Activated naive CD8-positive, alpha-beta T cell treated with anti-CD3 and anti-CD28 coated beads, Interleukin-2, amount 10 ng/mL, durations not matched to agents 7 days and 5 days (primary cell): ENCODE data around the gene FADS2. TPM values are rescaled to one million over a fixed set of nuclear protein-coding genes. Genes with fewer than 3 reads are reported as not detected.
A peak's percentile ranks its signal among the peaks of the same experiment; 100 is the strongest.

ENCODE experiments used
- ATAC-seq: fragments of 150-1000 bp; cut with Tn5 transposase; one replicate; pipeline ENCODE4 v1.10.0; 2021; ENCODE audit warnings: low read depth, moderate library complexity
- POLR2A ChIA-PET: fragments of 350-600 bp; sonication (Branson Sonifier 250); formaldehyde crosslinking; loops from one replicate; lab custom pipeline; 2021; ENCODE audit warnings: antibody characterized with exemption; lab: Charles Lee
- DNase-seq: peaks from one replicate; pipeline ENCODE4 v3.0.0; 2021
- H3K27ac Mint-ChIP-seq: one replicate; pipeline ENCODE4 v1.8.0; 2022; ENCODE audit warnings: mild to moderate bottlenecking, mixed read lengths
- H3K27me3 Mint-ChIP-seq: one replicate; pipeline ENCODE4 v1.8.0; 2022; ENCODE audit warnings: mild to moderate bottlenecking, moderate library complexity, mixed read lengths
- H3K36me3 Mint-ChIP-seq: one replicate; pipeline ENCODE4 v1.8.0; 2021; ENCODE audit warnings: mild to moderate bottlenecking, mixed read lengths
- H3K4me1 Mint-ChIP-seq: one replicate; pipeline ENCODE4 v1.8.0; 2021; ENCODE audit warnings: mixed read lengths
- H3K4me3 Mint-ChIP-seq: one replicate; pipeline ENCODE4 v1.8.0; 2022; ENCODE audit warnings: mild to moderate bottlenecking, moderate library complexity, mixed read lengths
- H3K9me3 Mint-ChIP-seq: one replicate; pipeline ENCODE4 v1.8.0; 2021; ENCODE audit warnings: mixed read lengths
- total RNA-seq, 2 experiments: library from RNA; stranded (reverse); gene quantifications; one replicate each; pipeline ENCODE4 v1.2.3, GENCODE V29; 2021

FADS2 gene
- total RNA-seq, 2 experiments from 2014 or later = 245 to 280 TPM

DNA sequence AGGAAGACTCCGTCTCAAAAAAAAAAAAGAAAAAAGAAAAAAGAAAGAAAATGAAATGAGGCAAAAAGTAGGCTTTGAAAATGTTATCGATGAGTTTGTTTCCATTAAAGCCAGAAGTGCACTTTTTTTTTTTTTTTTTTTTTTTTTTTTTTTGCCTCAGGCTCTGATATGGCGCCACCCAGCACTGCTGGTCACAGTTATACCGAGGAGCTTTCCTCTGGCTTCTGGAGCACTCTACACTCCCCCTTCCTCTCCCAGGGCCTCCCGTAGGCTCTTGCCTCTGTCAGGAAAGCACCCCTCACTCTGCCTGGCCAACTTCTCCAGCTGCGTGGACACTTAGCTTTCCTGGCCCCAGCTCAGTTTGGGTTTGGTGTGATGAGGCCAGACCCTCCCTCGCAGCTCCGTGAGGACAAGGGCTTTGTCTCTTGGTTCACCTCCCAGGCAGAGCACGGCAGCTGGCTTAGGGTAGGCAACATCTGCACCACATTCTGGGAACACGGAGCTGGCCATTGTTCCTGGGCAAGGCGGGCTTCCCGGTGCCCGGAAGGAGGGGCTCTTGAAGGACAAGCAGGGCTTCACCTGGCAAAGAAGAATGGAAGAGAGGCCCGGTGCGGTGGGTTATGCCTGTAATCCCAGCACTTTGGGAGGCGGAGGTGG is 16.9 kb downstream of the FADS2 start:
- H3K4me1 Mint-ChIP-seq = peaks cover 8% of the 10 kb centered on the region
- DNase-seq (no peak), ATAC-seq (no peak)
- no peak overlapping the region for H3K4me3 Mint-ChIP-seq
- no peaks in the 10 kb centered on the region for H3K9me3 Mint-ChIP-seq
- peak overlapping the region; percentile 67 for H3K27ac Mint-ChIP-seq
- no peaks in the 10 kb centered on the region for H3K27me3 Mint-ChIP-seq
- H3K36me3 Mint-ChIP-seq = peaks cover 55% of the 10 kb centered on the region
- POLR2A ChIA-PET = interaction anchor here (0.8 kb wide), 1 partner anchor 30 kb away, joined by 3 read pairs; no protein-coding TSS in a partner anchor

DNA sequence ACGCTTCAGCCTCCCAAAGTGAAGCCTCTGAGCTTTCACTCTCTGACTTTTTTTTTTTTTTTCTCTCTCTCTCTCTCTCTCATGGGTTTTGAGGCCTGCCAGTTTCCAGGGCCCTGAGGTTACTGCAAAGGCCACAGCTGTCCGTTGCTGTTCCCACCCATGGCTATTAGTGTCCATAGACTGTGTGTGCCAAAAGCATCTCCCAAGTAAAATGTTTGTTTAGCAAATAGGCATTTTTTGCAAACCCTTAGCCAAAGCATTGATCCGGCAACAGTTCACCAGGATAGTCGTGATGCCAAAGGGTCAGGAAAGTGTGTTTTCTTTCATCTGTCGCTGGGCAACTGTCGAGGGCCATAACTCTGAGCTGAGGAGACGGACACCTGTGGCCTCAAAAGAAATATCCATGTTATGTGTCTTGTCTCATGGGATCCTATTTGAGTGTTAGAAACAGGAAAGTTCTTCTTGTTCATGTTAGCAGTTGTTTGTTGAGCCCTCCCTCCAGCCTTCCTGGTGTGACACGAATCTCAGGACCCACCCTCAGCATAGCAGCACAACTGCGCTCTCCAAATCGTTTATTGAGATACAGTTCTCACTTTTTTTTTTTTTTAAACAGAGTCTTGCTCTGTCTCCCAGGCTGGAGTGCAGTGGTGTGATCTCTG is 18.4 kb downstream of the FADS2 start:
- no peak for ATAC-seq
- POLR2A ChIA-PET = no interaction called here

DNA sequence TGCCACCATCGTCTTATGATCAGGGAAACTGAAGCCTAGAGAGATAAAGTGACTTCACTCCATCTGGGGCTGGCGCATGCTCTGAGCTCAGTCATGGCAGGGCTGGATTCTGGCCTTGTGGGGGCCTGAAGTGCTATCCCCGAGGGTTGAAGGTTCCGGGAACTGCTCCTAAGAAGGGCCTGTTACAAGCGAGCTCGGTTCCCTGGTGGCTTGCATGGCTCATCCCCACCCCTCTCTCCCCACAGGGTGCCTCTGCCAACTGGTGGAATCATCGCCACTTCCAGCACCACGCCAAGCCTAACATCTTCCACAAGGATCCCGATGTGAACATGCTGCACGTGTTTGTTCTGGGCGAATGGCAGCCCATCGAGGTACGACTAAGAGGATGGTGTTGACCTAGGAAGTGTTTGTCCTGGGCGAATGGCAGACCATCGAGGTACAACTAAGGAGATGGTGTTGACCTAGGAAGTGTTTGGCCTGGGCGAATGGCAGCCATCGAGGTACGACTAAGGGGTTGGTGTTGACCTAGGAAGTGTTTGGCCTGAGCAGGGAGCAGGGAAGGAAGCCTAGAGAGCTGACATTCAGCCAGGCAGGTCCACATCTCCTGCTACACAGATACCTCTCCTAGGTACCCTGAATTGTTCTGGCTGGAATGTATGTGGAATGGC is 19.9 kb downstream of the FADS2 start:
- no peak for DNase-seq
- peak overlapping the region; percentile 30 for H3K27ac Mint-ChIP-seq
- H3K27me3 Mint-ChIP-seq = no peaks in the 10 kb centered on the region
- peaks cover 6% of the 10 kb centered on the region for H3K4me1 Mint-ChIP-seq
- H3K36me3 Mint-ChIP-seq = peaks cover 52% of the 10 kb centered on the region
- H3K4me3 Mint-ChIP-seq = no peak overlapping the region
- POLR2A ChIA-PET = no interaction called here
- ATAC-seq = no peak
- no peaks in the 10 kb centered on the region for H3K9me3 Mint-ChIP-seq

More for the DNA sequence above, 18.4 kb downstream of the FADS2 start:
- H3K9me3 Mint-ChIP-seq = no peaks in the 10 kb centered on the region
- no peak for DNase-seq
- H3K36me3 Mint-ChIP-seq = peaks cover 49% of the 10 kb centered on the region
- H3K27me3 Mint-ChIP-seq = no peaks in the 10 kb centered on the region
- H3K27ac Mint-ChIP-seq = no peak overlapping the region
- H3K4me1 Mint-ChIP-seq = peaks cover 6% of the 10 kb centered on the region
- H3K4me3 Mint-ChIP-seq = no peak overlapping the region

DNA sequence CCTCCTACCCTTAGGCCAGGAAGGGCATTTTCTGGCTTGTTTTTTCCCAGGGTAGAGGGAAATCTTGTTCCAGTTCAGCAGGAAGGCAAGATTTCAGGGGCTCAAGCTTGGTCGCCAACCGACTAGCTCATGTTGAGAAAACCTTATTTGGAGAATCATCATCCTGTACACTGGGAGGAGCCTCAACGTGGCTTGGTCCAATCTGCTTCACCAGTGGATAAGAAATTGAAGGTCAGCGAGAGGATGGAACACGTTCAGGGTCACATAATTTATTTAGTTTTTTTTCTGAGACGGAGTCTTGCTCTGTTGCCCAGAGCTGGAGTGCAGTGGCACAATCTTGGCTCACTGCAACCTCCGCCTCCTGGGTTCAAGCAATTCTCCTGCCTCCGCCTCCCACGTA is 20.5 kb downstream of the FADS2 start:
- H3K9me3 Mint-ChIP-seq = no peaks in the 10 kb centered on the region
- no peak overlapping the region for H3K27ac Mint-ChIP-seq
- ATAC-seq (no peak), DNase-seq (no peak)
- H3K4me1 Mint-ChIP-seq = peaks cover 6% of the 10 kb centered on the region
- H3K4me3 Mint-ChIP-seq = no peak overlapping the region
- POLR2A ChIA-PET = no interaction called here
- peaks cover 50% of the 10 kb centered on the region for H3K36me3 Mint-ChIP-seq
- H3K27me3 Mint-ChIP-seq = no peaks in the 10 kb centered on the region

DNA sequence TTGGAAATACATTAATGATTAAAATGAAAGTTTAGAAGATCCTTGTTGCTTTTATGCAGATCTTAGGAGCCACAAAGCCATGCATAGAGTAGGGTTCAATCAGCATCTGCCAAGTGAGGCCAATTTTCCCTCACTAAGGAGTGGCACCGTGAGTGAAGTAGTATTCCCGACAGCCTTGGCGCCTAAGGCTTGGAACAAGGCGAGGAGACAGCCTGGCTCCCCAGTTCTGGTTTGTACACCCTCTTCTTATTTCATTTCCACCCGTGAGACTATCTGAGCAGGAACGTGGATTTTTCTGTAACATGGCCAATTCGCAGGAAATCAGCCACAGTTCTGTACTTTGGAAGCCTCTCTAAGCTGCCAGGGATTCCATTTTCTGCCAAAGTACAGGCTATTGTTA is 22.6 kb downstream of the FADS2 start:
- ATAC-seq (no peak), DNase-seq (no peak)
- peaks cover 6% of the 10 kb centered on the region for H3K4me1 Mint-ChIP-seq
- POLR2A ChIA-PET = no interaction called here
- no peaks in the 10 kb centered on the region for H3K9me3 Mint-ChIP-seq
- peaks cover 43% of the 10 kb centered on the region for H3K36me3 Mint-ChIP-seq
- H3K4me3 Mint-ChIP-seq = no peak overlapping the region
- H3K27ac Mint-ChIP-seq = no peak overlapping the region
- H3K27me3 Mint-ChIP-seq = no peaks in the 10 kb centered on the region

DNA sequence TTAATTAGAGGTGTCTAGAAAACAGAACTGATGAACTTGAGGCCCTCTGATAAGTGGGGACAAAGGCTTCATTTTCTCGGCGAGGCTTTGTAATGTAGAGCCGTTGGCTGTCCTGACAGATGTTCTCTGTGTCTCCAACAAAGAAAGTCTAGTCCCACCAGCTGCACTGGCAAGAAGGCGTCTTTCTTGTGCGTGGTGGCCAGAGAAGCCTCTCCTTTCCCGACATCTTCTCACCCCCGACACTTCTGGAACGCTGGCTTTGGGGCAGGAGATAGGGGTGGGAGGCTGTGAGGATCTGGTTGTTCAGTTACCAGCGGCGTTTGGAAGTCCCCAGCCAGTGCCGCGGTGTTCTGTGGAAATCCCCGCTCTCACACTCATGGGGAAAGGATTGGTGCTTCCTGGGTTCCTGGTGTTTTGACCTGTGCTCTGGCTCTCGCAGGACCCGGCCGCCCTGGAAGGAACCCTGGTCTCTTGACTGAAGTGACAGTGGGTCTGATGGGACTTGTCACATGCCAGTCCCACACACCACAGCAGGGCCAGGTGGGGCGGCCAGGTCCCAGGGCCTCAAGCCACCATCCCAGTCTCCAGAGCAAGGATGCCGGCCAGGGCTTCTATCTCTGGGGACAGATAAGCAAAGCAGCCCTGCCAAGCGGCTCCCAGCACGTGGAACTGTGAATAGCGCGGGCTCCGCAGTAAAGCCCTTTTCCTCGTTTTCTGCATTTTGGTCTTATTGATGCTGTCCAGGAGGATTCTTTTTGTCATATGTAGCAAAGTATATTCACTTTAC is 23.2 kb downstream of the FADS2 start:
- H3K4me1 Mint-ChIP-seq = peaks cover 4% of the 10 kb centered on the region
- no peak for DNase-seq
- no peak overlapping the region for H3K27ac Mint-ChIP-seq
- no peak for ATAC-seq
- no peak overlapping the region for H3K4me3 Mint-ChIP-seq
- POLR2A ChIA-PET = no interaction called here
- peaks cover 38% of the 10 kb centered on the region for H3K36me3 Mint-ChIP-seq
- no peaks in the 10 kb centered on the region for H3K9me3 Mint-ChIP-seq
- H3K27me3 Mint-ChIP-seq = no peaks in the 10 kb centered on the region

DNA sequence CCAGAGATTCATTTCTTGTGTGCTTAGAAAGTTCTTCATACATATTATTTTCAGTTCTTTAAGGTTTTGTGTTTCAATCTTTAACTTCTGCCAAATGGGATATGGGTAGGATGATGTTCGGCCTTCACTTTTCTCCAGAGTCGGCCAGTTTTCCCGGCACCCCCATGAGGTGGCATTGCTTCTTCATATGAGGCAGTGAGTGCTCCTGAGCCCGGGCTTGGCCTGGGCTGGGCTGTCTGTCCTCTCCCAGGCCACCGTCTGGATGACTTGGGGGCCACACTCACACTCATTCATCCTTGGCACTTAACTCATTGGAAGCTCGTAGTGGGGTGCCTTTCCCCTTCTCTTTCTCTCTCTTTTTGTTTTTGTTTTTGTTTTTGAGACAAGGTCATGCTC is 23.8 kb downstream of the FADS2 start:
- no peak overlapping the region for H3K4me3 Mint-ChIP-seq
- peaks cover 37% of the 10 kb centered on the region for H3K36me3 Mint-ChIP-seq

DNA sequence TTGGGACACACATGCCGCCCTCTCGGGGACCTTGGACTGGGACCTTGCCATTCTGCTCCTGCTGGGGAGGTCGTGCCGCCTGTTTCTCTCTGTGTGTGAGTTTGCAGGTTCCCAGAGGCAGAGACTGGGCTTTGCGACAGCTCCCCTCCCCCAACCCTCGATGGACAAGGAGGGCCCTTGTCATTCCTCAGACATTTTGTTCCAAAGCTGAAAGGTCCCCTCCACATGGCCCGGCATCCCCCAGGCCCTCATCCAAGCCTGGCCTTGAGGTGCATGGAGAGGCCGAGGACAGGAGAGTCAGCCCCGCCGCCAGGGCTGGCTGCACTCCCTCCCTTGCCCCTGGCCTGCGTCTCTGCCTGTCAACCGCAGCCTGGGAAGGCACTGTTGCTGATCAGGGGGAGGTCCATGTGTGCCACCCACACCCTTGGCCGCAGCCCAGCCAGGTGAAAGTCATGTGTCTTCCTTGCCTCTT is 25.6 kb downstream of the FADS2 start:
- Mint-ChIP-seq H3K36me3 (peaks cover 20% of the 10 kb centered on the region), H3K4me1 (peaks cover 1% of the 10 kb centered on the region), H3K27ac (no peak overlapping the region), H3K27me3 (no peaks in the 10 kb centered on the region), H3K9me3 (no peaks in the 10 kb centered on the region), H3K4me3 (no peak overlapping the region)
- DNase-seq (no peak), ATAC-seq (no peak)
- POLR2A ChIA-PET = no interaction called here

More for the DNA sequence above, 23.8 kb downstream of the FADS2 start:
- DNase-seq = no peak
- no peak overlapping the region for H3K27ac Mint-ChIP-seq
- no peaks in the 10 kb centered on the region for H3K9me3 Mint-ChIP-seq
- no peaks in the 10 kb centered on the region for H3K27me3 Mint-ChIP-seq
- ATAC-seq = no peak
- POLR2A ChIA-PET = interaction anchor here (0.6 kb wide), 1 partner anchor 53 kb away, joined by 5 read pairs; no protein-coding TSS in a partner anchor
- H3K4me1 Mint-ChIP-seq = peaks cover 4% of the 10 kb centered on the region

DNA sequence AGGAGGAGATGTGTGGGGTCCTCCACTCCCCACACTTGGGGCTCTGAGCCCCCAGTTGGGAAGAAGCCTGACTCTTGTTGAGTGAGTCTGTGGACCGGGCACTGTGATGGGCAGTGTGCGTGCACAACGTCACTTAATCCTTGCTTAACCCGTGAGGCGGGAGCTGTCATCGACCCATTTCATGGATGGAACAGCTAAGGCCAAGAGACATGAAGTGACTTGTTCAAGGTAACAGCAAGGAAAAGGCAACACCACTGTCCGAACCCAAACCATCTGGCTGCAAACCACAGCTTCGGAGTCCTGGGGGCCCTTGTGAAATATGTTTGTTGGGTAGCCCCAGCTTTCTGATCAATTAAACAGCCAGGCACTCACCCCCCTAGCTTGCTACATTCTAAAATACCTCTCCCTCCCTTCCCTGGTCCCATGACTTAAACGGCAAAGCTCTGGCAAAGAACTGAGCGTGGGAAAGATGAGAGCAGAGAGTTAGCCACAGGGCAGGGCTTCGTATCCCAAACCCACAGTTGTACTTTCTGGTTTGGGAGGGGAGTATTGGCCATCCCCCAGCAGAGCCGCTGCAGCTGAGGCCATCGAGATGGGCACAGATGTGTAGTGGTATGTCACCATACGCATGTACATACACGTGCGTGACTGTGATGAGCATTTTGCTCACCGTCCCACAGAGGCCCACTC is 26.3 kb downstream of the FADS2 start:
- Mint-ChIP-seq H3K36me3 (peaks cover 26% of the 10 kb centered on the region), H3K9me3 (no peaks in the 10 kb centered on the region), H3K4me3 (no peak overlapping the region), H3K27ac (no peak overlapping the region), H3K4me1 (peaks cover 1% of the 10 kb centered on the region), H3K27me3 (no peaks in the 10 kb centered on the region)
- no peak for DNase-seq
- ATAC-seq = no peak
- POLR2A ChIA-PET = no interaction called here

DNA sequence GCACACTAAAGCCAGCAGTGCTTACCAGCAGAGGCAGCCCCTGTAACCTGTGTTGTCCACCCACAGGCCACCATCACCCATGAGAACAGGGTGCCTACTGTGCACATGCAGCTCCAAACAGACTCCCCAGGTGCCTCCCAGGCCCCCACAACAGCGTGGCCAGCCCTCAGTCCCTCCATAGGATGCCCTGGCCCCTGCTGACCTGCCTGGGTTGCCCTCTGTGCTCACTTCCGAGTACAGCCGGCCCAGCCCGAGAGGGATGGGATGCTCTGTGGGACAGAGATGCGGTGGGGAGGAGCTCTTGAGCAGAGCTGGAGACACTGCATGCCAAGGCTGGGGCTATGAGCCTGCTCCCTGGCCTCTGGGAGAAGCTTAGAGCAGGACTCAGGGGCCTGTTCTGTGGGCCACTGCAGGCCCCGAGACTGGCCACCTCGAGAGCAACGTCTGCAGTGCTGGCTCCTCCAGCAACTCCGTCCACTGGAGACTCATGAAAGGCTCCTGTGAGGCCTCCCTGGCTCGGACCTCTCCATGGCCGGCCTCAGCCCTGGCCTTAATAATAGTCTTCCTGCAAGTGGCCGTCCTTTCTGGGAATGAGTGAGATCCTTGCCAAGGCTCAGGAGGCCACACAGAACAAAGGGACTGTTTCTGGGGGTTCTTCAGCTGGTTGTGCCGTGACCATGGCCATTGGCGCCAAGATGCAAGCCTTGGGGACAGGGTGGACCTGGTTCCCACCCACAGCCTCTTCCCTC is 27.0 kb downstream of the FADS2 start:
- POLR2A ChIA-PET = no interaction called here
- no peak for ATAC-seq

DNA sequence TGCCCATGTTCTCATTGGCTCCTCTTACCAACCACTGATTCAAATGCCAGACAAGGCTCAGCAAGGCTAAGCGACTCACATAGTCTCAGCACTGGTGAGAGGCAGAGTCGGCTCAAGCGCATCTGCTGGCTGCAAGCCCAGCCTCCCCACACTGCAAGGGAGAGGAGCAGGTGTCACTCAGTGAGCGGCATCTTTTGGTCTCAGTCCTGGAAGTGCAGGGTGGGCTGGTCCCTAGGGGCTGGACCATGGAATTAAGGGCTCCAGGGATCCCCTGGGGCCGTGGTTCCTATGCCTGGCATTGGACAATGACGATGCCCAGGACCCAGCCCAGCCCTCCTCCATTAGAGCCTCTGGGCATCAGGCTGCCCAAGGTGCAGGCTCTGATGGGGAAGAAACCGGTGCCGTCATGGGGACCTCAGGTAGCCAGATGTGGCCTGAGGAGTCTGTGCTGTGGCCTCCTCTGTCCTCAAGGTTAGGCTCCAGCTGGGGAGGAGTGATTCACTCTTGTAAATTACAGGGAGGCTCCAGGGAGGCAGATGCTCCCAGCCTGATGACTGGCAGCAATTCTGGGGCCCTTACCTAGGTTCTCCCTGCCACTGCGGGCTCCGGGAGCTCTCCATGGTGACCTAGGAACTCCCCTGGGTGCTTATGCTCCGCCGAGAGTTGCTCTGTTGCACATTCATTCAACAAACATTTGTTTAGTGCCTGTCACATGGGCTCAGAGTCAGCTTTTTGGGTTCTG is 28.0 kb downstream of the FADS2 start:
- H3K4me3 Mint-ChIP-seq = no peak overlapping the region
- peaks cover 1% of the 10 kb centered on the region for H3K4me1 Mint-ChIP-seq
- DNase-seq (no peak), ATAC-seq (no peak)
- peaks cover 29% of the 10 kb centered on the region for H3K36me3 Mint-ChIP-seq
- POLR2A ChIA-PET = no interaction called here
- no peak overlapping the region for H3K27ac Mint-ChIP-seq
- H3K27me3 Mint-ChIP-seq = no peaks in the 10 kb centered on the region
- H3K9me3 Mint-ChIP-seq = no peaks in the 10 kb centered on the region

More for the DNA sequence above, 27.0 kb downstream of the FADS2 start:
- peaks cover 26% of the 10 kb centered on the region for H3K36me3 Mint-ChIP-seq
- no peak overlapping the region for H3K27ac Mint-ChIP-seq
- H3K4me1 Mint-ChIP-seq = peaks cover 1% of the 10 kb centered on the region
- H3K4me3 Mint-ChIP-seq = no peak overlapping the region
- DNase-seq = no peak
- no peaks in the 10 kb centered on the region for H3K9me3 Mint-ChIP-seq
- H3K27me3 Mint-ChIP-seq = no peaks in the 10 kb centered on the region
